GM21576 (cell line): ENCODE data around the gene PPHLN1.
A peak's percentile ranks its signal among the peaks of the same experiment; 100 is the strongest.
"Not testable (repeated sequence)": the region's sequence is repeated elsewhere in the genome, so short reads cannot be mapped to it uniquely, and the experiment has no call there.

Experiments used
- ATAC-seq: cut with Tn5 transposase; IDR thresholded peaks from one replicate; pipeline ENCODE4 v1.9.1; 2021; ENCODE audit warnings: mild to moderate bottlenecking, moderate library complexity; ENCODE audit not compliant: unreplicated experiment

Gene PPHLN1

GRCh38 chr12:42320796-42321195 lies 5.2 kb upstream of the PPHLN1 start:
- ATAC-seq: no peak

GRCh38 chr12:42322567-42322966 lies 3.4 kb upstream of the PPHLN1 start:
- ATAC-seq: no peak

GRCh38 chr12:42323856-42324255 lies 2.1 kb upstream of the PPHLN1 start:
- ATAC-seq: no peak

DNA sequence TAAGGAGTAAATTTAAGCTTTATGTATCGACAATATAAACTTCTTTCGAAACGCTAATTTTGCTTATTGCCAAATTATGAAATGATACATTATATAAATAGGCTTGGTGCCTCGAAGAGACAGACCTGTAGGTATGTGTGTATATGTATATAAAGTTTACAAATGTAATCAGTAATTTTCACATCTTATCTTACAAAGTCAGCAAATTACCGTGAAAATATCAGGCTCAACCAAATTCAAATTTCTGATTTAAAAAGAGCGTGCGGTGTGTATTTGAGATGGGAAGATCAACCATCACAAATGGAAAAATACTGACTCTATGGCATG lies 678 bp upstream of the PPHLN1 start:
- ATAC-seq: no peak

DNA sequence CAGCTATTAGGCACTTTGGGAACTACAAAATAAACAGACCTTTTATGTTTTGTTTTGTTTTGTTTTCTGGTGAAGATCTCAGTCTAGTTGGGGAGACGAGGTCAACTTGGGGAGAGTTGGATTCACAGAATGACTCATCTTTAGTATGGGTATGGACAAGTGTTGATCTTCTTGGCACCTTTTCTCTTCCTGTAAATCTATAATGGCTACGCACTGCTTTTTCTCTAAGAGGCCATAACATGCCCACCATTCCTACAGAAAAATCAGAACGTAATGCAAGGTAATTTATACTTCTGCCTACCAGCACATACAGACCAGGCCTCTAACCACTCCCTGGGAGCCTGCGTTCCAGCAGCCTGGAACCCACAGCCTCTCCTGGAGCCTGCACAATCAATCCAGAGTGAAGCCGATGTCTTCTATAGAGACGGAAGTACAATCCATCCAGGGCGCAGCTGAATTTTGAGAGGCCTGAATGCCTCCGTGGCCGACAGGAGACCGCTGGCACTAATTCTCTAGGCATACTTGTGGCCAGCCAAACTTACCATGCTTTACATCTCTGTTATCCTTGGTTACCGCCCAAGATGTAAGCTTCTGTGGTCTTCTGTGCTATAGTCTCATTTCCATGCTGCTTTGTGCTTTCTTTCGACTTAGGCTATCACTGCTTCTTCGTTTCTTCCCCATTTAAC lies 717 bp downstream of the PPHLN1 start:
- ATAC-seq: peak; percentile 11

DNA sequence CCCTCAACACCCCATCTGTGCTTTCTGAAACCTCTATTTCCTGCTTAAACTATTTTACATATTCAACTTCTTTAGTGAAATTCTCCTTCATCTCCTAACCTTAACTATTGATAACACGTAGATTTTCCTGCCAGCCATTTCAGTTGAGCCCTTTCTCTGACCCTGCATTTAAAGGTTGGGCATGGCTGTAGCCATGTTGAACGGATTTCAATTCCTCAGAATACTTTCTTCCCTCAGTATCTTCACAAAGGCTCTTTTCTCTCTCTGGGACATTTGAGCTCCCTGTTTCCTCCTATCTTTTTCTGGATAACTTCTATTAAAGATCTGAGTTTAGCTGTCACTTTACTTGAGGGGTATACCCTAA lies 1.2 kb downstream of the PPHLN1 start:
- ATAC-seq: no peak

- not testable (repeated sequence) for ATAC-seq
These were observed 4.1 kb downstream of the PPHLN1 start for GRCh38 chr12:42330097-42330496.

DNA sequence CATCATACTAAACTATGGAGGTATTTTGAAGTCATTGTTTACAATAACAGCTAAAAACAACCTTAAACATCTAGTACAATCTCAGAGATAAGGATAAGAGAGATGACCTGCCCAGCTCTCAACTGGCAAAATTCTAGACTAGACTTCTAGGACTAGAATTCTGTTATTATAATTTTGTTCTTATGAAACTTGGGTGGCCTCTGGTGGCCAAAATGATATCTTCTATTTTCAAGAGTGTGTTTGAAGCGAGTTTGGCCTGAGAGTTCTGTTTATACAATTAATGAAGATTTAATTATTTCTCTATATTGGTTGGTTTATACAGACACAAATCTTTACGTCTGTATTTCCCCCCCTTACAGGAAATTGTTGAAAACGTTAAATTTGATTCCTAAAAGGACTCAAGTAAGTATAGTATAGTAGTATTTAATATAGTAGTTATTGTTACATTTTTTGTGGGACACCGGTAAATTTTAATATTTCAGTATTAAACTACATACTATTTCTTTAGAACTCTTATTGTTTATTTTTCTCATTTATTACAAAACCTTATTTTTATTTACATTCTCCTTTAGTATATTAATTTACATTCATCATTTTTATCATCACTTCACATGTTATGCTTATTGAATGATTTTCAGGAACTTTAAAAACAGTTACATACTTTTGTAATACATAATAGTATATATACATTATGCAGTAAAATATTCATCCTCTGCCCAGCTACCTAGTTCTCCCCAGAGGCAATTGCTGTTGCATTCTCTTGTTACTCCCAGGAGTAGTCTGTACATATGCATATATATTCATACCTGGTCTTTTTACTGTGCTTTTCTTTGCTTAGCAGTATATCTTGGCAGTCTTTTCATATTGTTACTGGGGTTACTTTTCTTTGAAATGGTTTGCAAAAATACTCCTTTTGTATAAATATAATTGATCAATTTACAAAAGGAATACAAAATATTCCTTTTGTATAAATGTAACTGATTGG lies 6.6 kb downstream of the PPHLN1 start:
- peak; percentile 74 for ATAC-seq

GRCh38 chr12:42336286-42336685 lies 10.3 kb downstream of the PPHLN1 start:
- no peak for ATAC-seq

DNA sequence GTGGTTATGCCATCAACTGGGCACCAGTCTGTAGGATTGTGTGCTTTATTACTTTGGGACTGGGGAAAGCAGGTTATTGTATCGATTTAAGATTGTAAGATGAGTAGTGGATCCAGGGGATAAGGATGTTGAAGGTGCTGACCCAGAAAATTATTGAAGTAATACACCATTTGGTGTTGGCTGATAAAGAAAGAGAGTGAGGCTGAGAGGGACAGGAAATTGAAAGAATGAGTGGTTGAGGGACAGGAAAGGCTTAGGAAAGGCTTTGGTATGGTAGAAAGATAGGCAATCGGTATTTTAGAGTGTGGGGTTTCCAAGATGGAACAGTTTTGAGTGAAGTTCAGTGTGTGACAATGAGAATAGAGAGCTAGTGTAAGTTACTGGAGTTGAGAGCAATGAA lies 12.3 kb downstream of the PPHLN1 start:
- ATAC-seq: no peak

DNA sequence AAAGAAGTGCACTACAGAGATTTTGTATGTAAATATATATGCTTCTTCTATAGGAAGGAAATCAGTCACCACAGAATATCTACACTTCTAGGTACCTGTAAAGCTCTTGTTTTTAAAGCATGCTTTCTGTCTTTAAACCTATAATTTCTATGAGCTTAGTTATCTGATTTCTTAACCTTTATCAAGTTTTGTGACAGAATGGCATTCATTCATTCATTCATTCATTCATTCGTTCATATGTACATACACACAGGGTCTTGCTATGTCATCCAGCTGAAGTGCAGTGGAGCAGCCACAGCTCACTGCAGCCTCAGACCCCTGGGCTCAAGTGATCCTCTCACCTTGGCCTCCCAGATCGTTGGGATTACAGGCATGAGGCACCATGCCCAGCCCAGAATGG lies 16.1 kb downstream of the PPHLN1 start:
- ATAC-seq: no peak

DNA sequence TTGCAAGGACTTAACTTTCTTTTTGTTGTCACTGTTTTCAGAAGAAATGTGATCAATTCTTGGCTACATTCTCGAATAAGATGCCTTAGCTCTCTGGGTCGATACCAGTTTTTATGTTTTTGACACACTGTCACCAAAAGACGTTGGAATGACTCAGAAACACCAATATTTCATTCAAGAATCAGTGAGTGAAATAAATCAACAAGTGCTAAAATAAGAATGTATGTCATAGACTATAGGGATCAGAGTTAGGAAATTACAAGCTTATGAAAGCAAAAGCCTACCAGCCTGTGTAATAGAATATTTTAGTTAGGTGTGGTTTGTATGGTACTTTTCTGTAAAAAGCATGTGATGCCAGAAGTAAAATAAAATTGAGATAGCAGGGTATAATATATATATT lies 17.8 kb downstream of the PPHLN1 start:
- ATAC-seq: no peak

- no peak for ATAC-seq
These were observed 20.5 kb downstream of the PPHLN1 start for GRCh38 chr12:42346403-42347002.

- ATAC-seq: not testable (repeated sequence)
These were observed 23.4 kb downstream of the PPHLN1 start for GRCh38 chr12:42349119-42350020.

- ATAC-seq: not testable (repeated sequence)
These were observed 24.0 kb downstream of the PPHLN1 start for GRCh38 chr12:42350021-42350407.

DNA sequence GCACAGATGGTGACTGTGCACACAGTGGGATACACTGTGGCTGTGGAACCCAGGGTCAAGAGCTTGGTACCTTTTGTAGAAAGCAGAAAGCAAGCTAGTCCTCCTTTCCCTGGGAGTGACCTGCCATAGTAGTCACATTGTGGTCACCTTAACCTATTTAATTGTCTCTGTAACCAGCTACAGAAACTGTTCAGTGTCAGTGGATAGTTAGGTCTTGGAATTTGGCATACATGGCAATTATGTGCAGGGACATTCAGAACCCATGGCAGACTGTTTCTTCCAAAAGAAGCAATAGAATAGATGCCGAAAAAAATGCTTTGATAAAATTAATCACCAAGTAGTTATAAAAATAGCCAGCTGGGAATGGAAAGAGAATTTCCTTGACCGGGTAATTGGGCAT lies 30.4 kb downstream of the PPHLN1 start:
- no peak for ATAC-seq

DNA sequence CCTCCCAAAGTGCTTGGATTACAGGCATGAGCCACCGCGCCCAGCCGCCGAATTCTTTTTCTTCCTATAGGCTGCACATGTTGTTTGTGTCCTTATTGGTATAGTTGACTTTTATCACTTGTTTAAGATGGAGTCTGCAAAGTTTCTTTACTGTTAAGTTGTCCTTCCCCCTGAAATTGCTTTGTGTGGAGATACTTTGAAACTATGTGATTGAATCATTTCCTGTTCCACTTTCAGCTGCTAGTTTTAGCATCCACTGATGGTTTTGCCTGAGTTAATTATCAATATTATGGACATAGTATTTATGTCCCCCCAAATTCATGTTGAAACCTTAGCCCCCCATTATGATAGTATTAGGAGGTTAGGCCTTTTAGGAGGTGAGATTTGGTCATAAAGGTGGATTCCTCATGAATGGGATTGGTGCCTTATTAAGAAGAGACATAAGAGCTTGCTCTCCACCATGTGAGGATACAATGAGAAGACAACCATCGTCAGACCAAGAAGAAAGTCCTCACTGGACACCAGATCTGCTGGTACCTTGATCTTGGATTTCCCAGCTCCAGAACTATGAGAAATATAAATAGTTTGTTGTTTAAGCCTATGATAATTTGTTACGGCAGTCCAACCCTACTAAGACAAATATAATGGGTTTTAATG lies 34.9 kb downstream of the PPHLN1 start:
- ATAC-seq: peak; percentile 70

DNA sequence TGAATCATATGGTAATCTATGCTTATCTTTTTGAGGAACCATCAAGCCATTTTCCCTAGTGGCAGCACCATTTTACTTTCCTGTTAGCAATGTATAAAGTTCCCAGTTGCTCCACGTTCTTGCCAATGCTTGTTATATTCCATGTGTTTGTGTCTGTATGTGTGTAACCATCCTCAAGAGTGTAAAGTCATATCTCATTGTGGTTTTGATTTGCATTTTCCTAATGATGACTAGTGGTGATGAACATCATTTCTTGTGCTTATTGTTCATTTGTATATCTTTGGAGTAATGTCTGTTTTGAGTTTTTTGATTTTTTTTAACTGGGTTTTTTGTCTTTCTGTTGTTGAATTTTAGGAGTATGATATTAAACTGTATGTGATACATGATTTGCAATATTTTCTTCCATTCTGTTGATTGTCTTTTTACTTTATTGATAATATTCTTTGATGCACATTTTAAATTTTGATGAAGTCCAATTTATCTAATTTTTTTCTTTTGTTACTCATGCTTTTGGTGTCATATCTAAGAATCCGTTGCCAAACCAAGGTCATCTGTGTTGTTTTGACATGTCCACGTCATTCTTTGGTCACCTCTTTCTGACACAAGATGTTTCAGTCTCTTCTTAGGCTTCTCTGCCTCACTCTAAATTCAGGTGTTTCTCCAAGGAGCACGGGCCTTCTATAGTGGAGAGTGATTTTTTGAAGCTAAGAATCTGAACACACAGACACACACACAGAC lies 36.1 kb downstream of the PPHLN1 start:
- no peak for ATAC-seq

- ATAC-seq: no peak
These were observed 36.8 kb downstream of the PPHLN1 start for GRCh38 chr12:42362647-42363260.
